ENCODE results near the gene RPP30.

RPP30 gene

DNA sequence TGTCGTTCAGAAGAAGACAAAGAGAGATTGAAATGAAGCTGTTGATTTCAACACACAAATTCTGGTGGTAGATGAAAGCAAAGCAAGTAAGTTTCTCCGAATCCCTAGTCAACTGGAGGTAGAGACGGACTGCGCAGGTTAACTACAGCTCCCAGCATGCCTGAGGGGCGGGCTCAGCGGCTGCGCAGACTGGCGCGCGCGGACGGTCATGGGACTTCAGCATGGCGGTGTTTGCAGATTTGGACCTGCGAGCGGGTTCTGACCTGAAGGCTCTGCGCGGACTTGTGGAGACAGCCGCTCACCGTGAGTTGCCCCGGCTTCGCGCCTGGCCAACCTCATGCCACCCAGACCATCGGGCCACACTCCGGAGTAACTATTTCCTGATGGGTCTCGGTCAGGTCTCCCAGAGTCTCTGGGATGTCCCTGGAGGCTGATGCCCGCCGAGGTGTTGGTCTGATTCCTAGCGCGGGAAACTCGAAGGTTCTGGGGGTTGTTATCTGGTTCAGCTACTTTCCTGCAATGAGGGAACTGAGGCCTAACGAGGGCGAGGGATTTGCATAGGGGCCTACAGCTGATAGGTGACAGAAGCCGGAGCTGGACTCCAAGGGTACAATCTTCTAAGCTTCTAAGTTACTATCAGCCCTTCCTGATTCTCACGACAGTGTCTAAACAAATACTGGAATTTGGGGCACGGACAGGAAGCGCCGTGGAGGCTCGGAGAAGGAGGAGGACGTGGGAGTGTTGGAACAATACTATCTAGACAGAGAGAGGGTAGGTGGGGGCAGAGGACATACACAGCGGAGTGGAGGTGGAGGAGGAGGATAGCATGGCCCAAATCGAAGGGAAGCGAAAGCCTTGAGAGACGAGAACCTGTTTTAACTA, at the start of gene RPP30:
Gene RPP30 (plus strand): TSS at position 209 of the 882 bp plus-strand sequence. CDS start 13 bp downstream, at position 222.
- peak; percentile 37 to 93 (median 79) for DNase-seq

DNA sequence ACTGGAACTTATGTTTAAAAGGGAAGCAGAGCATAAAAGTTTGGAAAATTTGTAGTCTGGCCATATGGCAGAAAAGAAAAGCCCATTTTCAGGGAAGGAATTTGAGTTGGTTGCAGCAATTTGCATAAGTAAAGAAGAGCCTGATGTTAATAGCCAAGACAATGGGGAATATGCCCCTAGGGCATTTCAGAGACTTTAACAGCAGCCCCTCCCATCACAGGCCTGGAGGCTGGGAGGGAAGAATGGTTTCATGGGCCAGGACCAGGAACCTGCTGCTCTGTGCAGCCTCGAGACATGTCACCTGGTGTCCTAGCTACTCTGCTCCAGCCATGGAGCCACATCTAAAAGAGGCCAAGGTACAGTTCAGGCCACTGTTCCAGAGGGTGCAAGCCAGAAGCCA, 49.3 kb upstream of the RPP30 start:
- DNase-seq: no peak

DNA sequence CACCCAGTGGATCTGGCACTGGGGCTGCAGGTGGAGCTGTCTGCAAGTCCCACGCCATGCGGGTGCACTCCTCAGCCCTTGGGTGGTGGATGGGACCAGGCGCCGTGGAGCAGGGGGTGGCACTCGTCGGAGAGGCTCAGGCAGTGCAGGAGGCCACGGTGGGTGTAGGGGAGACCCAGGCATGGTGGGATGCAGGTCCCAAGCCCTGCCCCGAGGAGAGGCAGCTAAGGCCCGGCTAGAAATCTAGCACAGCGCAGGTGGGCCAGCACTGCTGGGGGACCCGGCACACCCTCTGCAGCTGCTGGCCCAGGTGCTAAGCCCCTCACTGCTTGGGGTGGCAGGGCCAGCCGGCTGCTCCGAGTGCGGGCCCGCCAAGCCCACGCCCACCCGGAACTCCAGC, 39.7 kb upstream of the RPP30 start:
- DNase-seq: no peak

DNA sequence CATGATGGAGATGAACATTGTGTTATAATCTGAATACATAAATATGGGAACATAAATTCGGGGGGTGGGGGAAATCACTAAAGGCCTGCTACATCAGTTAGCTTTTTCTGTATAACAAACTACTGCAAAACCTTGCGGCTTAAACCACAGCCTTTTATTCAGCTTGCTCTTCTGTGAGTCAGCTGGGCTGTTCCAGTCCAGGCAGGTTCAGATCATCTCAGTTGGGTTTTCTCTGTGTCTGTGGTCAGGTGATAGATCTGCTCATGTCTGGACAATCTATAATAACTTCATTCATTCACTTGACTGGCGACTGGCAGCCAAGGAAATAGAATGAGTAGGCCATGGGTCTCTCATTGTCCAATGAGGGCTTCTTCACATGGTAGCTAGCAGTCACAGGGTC, 37.4 kb upstream of the RPP30 start:
- DNase-seq: no peak

DNA sequence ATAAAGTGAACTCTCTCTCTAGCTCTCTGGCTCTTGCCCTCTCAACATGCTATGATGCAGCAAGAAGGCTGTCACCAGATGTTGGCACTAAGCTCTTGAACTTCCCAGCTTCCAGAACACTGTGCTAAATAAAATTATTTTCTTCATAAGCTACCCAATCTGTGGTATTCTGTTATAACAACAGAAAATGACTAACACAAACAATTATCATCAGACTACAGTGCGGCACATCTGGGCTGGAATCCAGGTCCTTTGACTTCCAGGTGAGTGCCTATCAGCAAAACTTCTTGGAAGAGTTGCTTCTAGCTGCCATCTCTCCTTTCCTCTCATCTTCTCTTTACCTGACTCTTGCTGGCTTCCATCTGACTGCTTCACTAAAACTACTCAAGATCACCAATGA, 34.3 kb upstream of the RPP30 start:
- no peak for DNase-seq

DNA sequence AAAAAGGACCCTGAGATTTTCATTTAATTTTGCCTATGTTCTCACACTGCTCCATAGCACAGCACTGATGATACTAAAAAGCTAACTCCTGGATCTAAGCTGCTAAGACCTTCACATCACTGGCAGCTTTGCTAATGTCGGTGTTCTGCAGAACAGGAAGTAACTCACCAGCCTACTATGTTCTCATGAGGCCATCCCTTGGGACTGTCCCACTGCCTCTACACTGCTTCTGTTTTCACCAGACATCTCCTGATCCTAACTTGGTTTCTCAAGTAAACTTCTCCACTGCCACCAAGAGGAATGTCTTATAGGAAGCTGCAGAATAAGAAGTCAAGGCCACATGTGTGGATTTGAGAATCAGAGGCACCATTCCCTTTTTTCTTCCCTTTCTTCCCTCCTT, 29.0 kb upstream of the RPP30 start:
- no peak for DNase-seq

DNA sequence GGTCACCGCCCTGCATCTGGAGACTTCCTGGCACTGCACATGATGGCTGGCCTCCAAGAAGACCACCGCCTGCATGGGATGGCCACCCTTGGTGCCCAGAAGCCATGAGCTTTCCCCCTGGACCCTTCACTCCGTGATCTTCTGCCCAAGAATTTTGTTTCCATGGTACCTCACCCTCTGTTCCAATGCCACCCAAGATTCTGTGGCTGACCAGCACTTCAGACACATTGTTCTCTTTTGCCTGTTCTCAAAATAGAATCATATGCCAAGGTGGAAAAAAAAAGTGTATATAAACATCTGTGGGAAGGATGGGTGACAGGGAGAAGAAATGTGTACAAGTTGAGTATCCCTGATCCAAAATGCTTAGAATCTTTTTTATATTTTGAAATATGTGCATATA, 26.0 kb upstream of the RPP30 start:
- no peak for DNase-seq

DNA sequence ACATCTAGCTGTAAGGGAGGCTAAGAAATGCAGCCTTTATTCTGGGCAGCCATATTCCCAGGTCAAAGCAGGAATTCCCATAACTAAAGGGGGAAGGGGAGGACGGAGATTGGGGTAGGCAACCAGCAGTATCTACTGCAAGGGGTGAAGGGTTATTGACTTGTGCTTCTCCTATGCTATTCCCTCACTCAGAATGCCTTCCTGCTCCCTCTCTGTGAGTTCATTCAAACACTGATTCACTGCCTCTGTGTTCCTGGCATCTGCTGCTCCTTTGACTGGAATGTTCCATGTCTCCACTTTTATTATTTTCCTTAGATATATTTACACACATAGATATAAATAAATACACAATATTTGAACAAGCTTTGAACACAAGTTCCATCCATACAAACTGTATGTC, 25.0 kb upstream of the RPP30 start:
- no peak for DNase-seq

DNA sequence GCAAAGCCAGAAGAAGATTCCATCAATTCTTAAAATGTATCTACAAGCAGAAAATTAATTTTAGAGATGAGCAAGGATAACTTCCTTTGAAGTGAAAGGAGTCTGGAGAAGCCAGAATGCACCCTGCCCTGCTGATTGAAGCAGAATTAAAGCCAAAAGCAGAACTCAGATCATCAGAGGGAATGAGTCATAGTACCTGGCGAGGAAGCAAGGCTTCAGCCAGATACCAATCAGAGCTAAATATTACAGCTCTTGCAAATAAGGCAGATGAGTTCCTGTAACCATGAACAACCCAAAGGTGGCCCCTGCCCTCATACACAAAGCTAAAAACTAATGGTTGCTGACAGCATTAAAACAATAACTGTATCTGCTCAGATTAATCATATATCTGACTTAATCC, 24.3 kb upstream of the RPP30 start:
- no peak for DNase-seq

DNA sequence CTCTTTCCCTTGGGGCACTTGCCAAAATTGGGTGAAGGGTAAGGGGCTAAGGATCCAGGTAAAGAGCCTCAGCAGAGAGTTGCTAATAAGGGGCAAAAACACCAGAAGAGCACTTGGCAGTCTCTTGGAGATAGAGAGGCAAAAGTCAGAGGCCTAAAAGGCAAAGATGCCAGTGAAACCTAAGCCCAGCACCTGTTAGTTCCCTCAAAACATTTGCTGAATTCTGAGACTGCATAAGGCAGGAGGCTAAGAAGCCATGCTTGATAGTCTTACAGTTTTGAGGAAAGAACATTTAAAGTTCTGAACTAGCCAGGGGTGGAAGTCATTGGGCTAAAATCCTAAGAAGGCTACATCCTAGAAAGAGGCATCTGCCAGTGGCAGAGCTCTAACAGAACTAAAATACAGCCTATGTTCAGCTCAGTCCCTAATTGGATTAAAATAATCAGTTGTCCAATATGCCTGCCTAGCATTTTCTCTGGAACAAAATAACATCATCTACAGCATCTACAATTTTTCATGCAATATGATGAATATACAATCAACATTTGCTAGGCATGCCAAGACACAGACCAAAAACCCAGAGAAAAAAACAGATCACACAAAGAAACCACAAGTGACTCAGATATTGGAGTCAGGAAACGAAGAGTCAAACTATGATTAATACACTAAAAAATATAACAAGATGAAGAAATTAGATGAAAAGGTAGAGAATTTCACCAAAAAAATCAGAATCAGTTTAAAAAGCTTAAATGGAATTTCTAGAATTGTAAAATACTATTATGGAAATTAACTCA, 21.6 kb upstream of the RPP30 start:
- DNase-seq: no peak

DNA sequence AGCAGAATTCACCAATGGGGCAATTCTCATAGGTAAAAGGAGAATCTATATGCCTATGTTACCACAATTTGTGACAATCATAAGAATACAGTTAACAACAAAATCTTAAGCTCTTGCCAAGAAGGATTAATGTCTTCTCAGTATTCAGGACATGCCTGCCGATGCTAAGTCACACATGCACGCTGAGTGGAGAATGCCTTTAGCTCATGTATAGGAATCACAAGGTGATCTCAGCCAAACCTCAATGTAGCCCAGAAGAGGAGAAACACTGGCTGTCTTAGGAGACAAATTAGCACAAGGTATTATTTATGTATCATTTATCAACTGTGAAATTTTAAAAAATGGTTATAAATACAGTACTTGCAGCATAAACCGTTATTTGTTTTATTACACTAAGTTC, 16.6 kb upstream of the RPP30 start:
- no peak for DNase-seq

DNA sequence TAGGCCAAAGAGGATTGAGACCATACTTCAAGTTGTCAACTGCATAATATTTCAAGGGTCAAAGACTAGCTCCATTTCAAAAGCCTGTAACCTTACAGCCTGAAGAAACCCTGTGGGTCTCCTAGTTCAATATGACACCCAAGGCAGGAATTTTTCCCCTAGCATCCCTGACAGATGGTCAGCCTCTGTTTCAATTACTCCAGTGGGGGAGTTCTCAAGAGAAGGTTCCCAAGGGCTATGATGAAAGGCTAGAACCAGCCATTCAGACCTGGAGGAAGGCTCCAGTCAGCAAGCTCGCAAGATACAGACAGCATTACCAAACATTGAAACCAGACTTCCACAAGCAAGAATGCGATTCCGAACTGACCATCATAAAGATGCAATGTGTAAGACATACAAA, 15.5 kb upstream of the RPP30 start:
- DNase-seq: no peak

DNA sequence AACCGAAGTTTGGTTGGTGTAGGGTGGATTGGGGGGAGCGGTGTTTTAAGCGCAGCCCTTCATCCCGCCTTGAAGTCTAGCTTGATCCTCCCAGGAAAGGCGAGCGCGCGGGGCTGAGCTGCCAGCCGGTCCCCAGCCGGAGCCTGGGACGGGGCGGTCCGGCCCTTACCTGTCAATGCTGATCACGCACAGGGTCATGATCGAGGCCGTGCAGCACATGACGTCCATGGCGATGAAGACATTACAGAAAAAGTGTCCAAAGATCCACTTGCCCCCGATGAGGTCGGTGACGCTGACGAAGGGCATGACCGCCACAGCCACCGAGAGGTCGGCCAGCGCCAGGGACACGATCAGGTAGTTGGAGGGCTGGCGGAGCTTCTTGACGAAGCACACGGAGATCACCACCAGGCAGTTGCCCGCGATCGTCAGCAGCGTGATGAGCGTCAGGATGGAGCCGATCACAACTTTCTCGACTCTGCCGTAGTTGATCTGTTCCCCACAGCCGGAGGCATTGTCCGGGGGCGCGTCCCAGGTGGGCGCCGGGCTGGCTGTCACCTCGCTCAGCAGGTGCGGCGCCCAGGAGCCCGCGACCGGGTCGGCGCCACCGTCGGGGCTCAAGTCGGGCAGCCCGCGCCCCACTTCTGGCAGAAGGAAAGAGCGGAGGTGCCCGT, 14.7 kb upstream of the RPP30 start:
- no peak for DNase-seq

DNA sequence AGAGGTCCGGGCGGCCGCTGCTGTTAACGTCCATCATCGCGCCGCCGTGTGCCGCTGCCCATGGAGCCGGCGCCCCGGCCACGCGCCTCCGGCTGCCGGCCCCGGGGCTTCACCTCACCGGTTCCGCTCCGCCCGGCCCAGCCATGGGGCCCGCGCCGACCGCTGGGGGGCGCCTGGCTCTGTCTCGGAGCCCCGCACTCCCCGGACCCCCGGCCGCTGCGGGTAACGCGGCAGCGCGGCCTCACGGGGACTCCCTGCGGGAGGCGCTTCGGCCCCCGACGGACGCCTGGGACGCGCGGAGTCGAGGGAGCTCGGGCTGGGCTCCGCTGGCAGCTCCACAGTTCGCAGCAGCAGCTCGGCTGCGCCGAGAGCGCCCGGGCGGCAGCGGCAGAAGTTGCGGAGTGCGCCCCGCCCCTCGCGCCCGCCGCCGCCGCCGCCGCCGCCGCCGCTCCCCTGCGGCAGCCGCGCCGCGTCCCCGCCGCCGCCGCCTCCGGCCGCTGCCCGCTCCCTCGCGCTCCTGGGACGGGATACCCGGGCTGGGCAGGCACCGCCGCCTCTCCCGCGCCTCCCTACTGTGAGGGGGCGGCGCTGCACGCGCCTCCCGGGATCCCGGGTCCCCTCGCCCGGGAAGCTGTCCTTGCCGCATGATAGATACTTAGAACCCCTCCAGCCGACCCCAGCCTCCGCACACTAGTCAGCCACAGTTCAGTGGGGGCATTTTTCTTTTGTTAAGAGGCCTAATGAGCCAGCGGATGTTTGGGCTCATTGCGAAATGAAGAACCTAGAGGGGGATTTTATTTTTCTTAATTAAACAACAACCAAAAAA, 13.9 kb upstream of the RPP30 start, which contains the start of gene HTR7:
Gene HTR7 (minus strand): TSS at position 405 of the 826 bp plus-strand sequence. CDS start 368 bp downstream, at position 37.
- peak in 35 of 51 donors; percentile 2 to 69 (median 29) for DNase-seq

DNA sequence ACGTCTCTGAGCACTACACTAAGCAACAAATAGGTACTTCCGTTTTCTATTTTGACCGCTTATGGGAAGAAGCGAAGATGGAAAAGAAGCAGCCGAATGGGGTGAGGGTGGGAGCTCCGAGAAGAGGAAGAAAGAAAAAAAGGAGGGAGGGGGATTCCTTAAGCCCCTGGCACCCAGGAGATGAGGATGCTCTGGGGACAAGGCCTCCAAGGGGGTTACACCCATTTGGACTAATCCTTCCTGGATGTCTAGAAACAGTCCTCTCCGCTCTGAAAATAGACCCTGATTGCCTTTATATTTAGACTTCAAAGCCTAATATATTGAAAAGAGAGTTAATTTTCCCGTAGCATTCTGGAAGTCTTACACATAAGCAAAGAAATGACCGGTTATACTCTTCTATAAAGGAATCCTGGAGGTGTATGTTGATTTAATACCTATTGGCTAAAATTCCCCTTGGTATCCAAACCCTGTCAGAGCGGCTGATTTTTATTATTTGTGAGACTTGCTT, 13.3 kb upstream of the RPP30 start:
- peak in 1 of 51 donors; percentile 9 for DNase-seq

DNA sequence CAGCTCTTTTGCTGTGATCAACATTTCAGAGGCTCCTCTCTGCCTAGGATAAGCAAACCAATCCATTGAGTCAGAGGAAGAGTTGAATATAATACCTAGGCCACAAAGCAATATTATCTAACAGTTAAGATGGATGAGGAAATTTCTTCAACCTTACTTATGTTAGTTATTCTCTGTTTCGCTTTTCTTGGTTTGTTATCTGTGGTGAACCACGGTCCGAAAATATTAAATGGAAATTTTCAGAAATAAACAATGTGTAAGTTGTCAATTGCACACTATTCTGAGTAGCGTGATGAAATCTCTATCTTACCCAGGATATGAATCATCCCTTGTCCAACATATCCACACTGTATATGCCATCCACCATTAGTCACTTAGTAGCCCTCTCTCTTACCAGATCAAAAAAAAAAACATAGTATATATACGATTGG, 12.4 kb upstream of the RPP30 start:
- no peak for DNase-seq

DNA sequence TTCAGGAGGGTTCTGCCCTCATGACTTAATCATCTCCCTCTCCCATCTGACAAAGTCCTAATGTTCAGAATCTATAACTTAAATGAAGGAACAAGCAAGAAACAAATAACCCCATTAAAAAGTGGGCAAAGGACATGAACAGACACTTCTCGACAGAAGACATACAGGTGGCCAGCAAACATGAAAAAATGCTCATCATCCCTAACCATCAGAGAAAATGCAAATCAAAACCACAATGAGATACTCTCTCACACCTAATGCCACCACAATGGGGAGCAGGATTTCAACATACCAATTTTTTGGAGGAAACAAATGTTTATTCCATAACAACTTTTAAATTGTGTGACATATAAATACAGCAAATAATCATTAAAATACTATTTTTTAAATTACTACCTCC, 11.0 kb upstream of the RPP30 start:
- no peak for DNase-seq

DNA sequence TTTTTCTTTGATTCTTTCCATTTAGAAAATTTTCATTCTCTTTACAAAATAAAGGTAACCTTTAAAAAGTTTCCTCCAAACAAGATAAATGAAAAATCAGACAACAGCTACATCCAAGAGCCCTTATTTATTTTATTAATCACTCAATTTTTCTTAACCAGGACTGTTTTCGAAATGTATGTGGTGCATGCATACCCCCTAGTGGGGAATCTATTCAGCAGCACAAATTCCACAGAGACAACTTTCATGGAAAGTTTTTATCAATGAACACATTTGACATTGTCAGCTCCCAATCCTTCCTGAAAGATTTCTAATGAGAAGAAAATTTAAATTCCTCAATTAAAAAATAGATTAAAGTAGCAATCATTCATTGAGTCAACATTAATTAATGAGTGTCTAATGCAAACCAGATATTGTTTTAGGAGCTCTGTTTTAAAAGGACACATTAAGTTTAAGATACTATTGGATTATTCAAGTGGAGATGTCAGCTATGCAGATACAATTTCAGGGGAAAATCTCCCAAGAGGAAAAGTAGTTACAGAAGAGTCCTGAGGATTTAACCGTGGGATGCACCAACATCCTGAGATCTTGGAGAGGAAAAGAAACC, 8.8 kb upstream of the RPP30 start:
- DNase-seq: peak in 3 of 51 donors; percentile 1 to 14 (median 5)

DNA sequence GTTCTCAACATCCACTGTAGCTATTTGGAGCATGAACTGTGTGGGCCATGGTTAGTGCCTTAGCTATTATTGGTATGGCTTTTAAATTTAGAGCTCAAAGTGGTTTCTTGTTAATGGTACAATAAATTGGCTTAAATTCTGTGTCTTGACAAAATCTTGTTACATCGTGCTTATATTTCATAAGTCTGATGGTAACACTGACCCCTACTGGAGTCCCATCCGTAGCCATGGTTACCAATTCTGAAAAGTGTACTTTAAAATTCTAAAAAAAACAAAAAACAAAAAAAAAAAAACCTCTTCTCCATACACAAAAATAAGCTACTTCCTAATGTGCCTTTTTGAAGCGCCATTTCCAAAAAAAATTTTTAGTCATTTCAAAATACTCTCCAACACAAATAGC, 6.4 kb upstream of the RPP30 start:
- DNase-seq: no peak

DNA sequence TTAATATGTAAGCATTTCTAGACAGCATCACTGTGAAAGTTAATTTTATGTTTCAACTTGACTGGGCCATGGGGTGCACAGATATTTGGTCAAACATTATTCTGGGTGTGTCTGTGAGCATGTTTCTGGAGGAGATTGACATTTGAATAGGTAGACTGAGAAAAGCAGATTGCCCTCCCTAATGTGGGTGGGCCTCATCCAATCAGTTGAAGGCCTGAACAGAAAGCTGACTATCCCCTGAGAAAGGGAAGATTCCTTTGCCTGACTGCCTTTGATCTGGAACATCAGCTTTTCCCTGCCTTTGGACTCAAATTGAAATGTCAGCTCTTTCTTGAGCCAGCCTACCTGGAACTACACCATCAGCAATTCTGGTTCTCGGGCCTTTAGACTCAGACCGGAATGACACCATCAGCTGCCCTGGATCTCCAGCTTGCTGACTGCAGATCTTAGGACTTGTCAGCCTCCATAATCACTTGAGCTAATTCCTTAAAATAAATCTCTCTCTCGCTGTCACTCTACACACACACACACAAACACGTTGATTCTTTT, 5.7 kb upstream of the RPP30 start:
- DNase-seq: no peak

Data from hypothalamus (tissue), 51 donors.